Epithelial cell of esophagus (primary cell): ENCODE data around the gene PRAC2.
A peak's percentile ranks its signal among the peaks of the same experiment; 100 is the strongest.

Experiments
- DNase-seq: peaks from one replicate; pipeline ENCODE4 v3.0.0; 2010; ENCODE audit warnings: low read depth
- H3K4me3 ChIP-seq: 2 replicates; pipeline ENCODE4 v1.5.1; 2011; ENCODE audit warnings: mild to moderate bottlenecking, low read length, control low read depth
- TF ChIP-seq, protein P1 (sequence below): IDR thresholded peaks from 2 replicates; pipeline ENCODE4 v1.5.1; 2011; ENCODE audit warnings: low read depth, mild to moderate bottlenecking, low read length, control low read depth, inconsistent platforms; ENCODE audit not compliant: insufficient read depth; ENCODE audit errors: missing control alignments

PRAC2 gene

DNA sequence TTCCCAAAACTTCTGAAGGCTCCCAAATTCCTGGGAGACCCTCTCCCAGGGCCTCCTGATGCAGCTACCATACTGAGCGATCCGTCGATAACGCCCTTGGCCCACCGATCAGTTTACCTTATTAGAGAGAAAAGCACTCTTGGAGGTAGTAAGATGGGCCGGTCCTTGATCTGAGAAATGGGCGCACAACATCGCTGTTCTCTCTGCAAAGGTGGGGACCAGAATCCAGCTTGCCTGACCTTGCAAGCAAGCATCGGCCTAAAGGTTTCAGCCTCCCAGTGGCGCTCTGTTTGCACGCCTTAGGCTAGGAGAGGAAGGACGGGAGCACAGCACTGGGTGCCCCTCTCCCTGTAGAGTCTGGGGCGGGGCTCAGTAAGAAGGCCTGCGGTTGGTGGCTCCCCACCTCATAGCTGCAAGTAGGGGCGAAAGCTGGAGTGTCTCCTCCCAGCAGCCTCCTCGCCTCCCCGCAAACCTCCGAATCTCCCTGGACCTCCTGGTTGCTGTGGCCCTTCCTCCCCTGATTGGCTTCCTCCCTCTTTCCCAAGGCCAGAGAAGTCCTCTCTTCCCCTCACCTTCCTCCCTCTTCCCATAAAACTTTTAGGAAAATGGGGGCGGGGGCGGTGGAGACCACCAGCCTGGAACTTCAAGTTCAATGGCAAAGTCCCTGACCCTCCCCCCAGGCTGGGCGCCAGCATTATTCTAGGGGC, 631 bp upstream of the PRAC2 start, which contains the start of gene PRAC1:
Gene PRAC1, minus strand, starts transcription at position 318 of the 707 bp plus-strand sequence. Its CDS starts 126 bp downstream, at position 192.
- TF ChIP-seq, protein P1, sequence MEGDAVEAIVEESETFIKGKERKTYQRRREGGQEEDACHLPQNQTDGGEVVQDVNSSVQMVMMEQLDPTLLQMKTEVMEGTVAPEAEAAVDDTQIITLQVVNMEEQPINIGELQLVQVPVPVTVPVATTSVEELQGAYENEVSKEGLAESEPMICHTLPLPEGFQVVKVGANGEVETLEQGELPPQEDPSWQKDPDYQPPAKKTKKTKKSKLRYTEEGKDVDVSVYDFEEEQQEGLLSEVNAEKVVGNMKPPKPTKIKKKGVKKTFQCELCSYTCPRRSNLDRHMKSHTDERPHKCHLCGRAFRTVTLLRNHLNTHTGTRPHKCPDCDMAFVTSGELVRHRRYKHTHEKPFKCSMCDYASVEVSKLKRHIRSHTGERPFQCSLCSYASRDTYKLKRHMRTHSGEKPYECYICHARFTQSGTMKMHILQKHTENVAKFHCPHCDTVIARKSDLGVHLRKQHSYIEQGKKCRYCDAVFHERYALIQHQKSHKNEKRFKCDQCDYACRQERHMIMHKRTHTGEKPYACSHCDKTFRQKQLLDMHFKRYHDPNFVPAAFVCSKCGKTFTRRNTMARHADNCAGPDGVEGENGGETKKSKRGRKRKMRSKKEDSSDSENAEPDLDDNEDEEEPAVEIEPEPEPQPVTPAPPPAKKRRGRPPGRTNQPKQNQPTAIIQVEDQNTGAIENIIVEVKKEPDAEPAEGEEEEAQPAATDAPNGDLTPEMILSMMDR = no peak
- no peak for DNase-seq
- no peak within 1 kb of the TSS for H3K4me3 ChIP-seq

DNA sequence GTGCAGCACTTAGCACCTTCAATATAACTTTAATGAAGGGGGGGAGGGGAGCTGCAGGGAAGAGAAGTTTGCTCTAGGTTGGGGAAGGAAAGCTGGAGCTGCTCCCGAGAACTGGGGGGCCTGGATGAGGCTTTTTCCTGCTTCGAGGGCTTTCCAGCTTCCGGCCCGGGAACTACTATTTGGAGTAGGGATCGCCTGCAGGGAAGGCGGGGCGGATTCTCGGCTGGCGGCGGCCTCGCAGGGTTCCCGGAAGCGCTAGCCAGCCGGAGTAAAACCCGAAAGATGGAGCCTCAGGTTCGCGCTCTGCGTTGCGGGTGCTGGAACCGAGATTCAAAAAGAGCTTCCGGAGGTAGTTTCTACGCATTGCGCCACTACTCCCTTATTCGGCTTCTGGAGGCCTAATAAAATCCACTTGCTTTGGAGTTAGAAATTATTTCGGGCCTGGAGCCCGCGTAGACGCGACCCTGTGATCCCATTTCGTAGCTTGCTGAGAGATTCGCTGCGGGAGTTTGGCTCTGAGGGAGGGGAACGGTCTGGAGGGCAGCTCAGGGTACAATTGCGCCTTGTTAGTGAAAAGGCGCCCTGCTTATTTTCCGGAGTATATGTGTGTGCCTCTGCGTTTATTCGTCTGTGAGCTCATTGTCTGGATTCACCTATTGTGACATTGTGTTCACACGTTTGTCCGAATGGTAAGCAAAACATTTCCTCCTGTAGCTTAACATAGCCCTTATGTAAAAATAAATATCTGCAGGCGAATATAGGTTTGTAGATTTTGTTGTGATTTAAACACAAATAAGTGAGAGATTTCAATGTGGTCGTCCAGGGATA, 652 bp downstream of the PRAC2 start:
- DNase-seq = no peak
- TF ChIP-seq, protein P1 = no peak

DNA sequence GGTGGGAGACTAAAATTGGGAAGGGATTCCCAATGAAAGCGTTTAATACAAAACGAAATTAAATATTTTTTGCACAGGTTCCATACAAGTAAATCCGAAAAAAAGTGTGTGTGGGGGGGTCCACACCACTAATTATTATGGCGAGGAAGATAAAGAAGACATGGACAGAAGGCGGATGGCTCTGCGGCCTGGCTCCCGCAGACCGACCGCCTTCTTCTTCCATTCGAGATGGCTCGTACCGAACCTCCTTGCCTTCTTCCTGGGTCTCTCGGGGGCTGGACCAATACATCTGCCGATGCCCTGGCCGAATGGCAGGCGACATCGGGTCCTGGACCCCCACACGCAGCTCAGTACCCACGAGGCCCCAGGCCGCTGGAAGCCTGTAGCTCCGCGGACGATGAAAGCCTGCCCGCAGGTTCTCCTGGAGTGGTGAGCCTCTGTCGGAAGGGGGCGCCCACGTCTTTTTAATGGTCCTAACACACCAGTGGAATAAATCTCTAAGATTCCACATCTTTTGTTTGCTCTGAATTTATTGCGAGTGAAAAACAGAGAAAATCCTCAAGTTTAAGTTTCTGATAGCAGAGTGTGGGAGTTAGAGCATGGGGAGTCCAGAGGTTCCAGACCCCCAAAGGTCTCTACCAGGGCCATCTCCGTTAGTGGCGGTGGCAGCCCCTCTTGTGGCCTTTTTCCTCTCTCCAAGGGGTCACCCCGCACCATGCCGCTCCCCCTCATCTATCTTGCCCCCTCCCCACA, 1.4 kb downstream of the PRAC2 start:
- TF ChIP-seq, protein P1 = peak; percentile 70
- H3K4me3 ChIP-seq = no peak overlapping the region
- peak; percentile 71 for DNase-seq

More for the DNA sequence above, 652 bp downstream of the PRAC2 start:
- no peak overlapping the region for H3K4me3 ChIP-seq

DNA sequence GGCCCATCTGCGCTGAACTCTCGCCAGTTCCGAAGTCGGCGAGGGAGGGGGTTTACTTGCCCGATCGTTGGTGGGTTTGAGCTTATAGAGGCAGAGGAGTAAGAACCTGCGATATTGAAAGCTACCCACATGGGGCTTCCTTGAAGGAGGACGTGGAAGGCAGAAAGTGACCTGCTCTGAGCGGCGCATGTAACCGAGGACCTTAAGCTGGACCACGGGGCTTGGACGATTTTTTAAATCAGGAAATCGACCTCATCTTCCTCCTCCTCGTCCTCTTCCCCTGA, 2.0 kb downstream of the PRAC2 start:
- TF ChIP-seq, protein P1 = no peak
- no peak overlapping the region for H3K4me3 ChIP-seq
- DNase-seq = no peak

DNA sequence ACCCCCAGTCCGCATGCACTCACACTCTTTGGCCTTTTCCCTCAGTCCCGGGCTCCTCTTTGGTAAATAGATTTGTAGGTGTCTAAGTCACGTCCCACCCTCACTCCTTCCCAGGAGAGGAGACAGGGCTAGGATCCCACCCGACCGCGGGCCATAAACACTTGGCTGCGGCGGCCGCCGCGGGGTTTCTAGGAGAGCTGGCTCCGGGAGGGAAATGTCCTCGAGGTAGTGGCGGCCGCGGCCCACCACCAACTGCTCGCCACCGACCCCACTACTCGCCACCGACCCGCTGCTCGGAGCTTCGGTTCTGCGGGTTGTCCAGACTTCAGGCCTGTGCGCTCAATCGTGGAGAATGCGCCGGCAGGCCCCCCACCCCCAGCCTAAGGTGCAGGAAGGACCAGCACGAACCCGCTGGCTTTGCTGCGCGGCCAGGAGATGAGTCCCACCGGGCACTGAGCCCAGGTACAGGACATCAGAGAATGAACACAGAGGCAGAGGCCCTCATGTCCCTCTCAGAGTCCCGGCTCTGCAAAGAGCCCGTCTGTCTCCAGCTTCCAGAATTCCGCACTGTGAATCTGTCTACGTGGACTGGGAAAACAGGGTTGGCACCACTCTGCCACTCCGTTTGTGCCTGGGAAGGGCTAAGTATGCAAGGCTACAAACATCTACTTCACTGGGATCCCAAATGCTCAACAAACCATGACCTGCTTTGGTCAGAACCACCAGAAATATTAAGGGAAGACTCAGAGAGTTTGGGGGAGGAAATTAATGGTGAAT, 2.5 kb downstream of the PRAC2 start:
- no peak for DNase-seq
- TF ChIP-seq, protein P1 = no peak
- H3K4me3 ChIP-seq = no peak overlapping the region
